Brain microvascular endothelial cell (primary cell): ENCODE results near the gene OR6K2.

Source experiments
- DNase-seq: peaks from one replicate; pipeline ENCODE4 v3.0.0-alpha.2; 2020
- H3K27ac ChIP-seq: fragments of 250-450 bp; sonication (Bioruptor Pico); 2 replicates; pipeline ENCODE4 v1.5.1; 2020; ENCODE audit warnings: mild to moderate bottlenecking, moderate library complexity
- H3K27me3 ChIP-seq: fragments of 250-450 bp; sonication (Bioruptor Pico); replicated peaks from 2 replicates; pipeline ENCODE4 v1.5.1; 2020; ENCODE audit warnings: mild to moderate bottlenecking
- H3K36me3 ChIP-seq: fragments of 250-450 bp; sonication (Bioruptor Pico); replicated peaks from 2 replicates; pipeline ENCODE4 v1.5.1; 2020; ENCODE audit warnings: mild to moderate bottlenecking
- H3K4me3 ChIP-seq: 2 replicates; pipeline ENCODE4 v1.5.1; 2011; ENCODE audit warnings: low read depth, mild to moderate bottlenecking, control low read depth, low read length, moderate library complexity
- CTCF ChIP-seq: IDR thresholded peaks from 2 replicates; pipeline ENCODE4 v1.5.1; 2011; ENCODE audit warnings: low read depth, mild to moderate bottlenecking, moderate library complexity, low read length, control low read depth, inconsistent platforms; ENCODE audit errors: missing control alignments
- in situ Hi-C: cut with HindIII; loops from 2 replicates; pipeline ENCODE4 v1.10.0; 2017; ENCODE audit warnings: low sequenced_read_pairs, low pct_ligation_motif_present

The OR6K2 gene

GRCh38 chr1:158681606-158682005 lies 18.8 kb downstream of the OR6K2 start:
- Histone ChIP-seq H3K27me3 (no peaks in the 10 kb centered on the region), H3K4me3 (no peak overlapping the region), H3K36me3 (no peaks in the 10 kb centered on the region), H3K27ac (no peak overlapping the region)
- no peak for TF ChIP-seq CTCF
- DNase-seq = no peak
- in situ Hi-C loops = no loop called here

GRCh38 chr1:158679289-158679688 lies 21.2 kb downstream of the OR6K2 start:
- Histone ChIP-seq H3K27ac (no peak overlapping the region), H3K27me3 (no peaks in the 10 kb centered on the region), H3K36me3 (no peaks in the 10 kb centered on the region), H3K4me3 (no peak overlapping the region)
- in situ Hi-C loops = no loop called here
- DNase-seq = no peak
- no peak for TF ChIP-seq CTCF

GRCh38 chr1:158675563-158676323 lies 24.7 kb downstream of the OR6K2 start:
- TF ChIP-seq CTCF = no peak
- Histone ChIP-seq H3K36me3 (no peaks in the 10 kb centered on the region), H3K27me3 (no peaks in the 10 kb centered on the region), H3K27ac (no peak overlapping the region), H3K4me3 (no peak overlapping the region)
- in situ Hi-C loops = no loop called here
- DNase-seq = no peak

GRCh38 chr1:158674302-158674701 lies 26.1 kb downstream of the OR6K2 start:
- no peaks in the 10 kb centered on the region for H3K36me3 ChIP-seq
- in situ Hi-C loops = no loop called here
- no peak overlapping the region for H3K27ac ChIP-seq
- no peak for TF ChIP-seq CTCF
- H3K27me3 ChIP-seq = no peaks in the 10 kb centered on the region
- DNase-seq = no peak
- H3K4me3 ChIP-seq = no peak overlapping the region

- no peaks in the 10 kb centered on the region for H3K27me3 ChIP-seq
- H3K27ac ChIP-seq = no peak overlapping the region
- no peak for TF ChIP-seq CTCF
- H3K4me3 ChIP-seq = no peak overlapping the region
- in situ Hi-C loops = no loop called here
- H3K36me3 ChIP-seq = no peaks in the 10 kb centered on the region
- no peak for DNase-seq
Measured at GRCh38 chr1:158666037-158666436, 34.4 kb downstream of the OR6K2 start.

- H3K27ac ChIP-seq = no peak overlapping the region
Measured at GRCh38 chr1:158654571-158654970, 45.9 kb downstream of the OR6K2 start.

More at GRCh38 chr1:158654571-158654970, 45.9 kb downstream of the OR6K2 start:
- DNase-seq = no peak
- Histone ChIP-seq H3K4me3 (no peak overlapping the region), H3K27me3 (no peaks in the 10 kb centered on the region), H3K36me3 (no peaks in the 10 kb centered on the region)
- no peak for TF ChIP-seq CTCF
- in situ Hi-C loops = no loop called here
